Measurements from ENCODE around the gene DOLPP1. TPM values are rescaled to one million over a fixed set of nuclear protein-coding genes. Genes with fewer than 3 reads are reported as not detected.

DOLPP1 gene
- total and polyA plus RNA-seq, 2 of the 13 experiments (the other 11 are each of a cell fraction or from before 2014, with no cell fraction given) = 21.0 to 34.1 TPM

- FAIRE-seq = peak; percentile 92
- Histone ChIP-seq H3K4me1 (ENCODE audit: insufficient read depth, low read length) (peaks cover 48% of the 10 kb centered on the region), H3K27ac (ENCODE audit: extremely low read length, insufficient read depth, low read length) (peak overlapping the region; percentile 98), H3K9me3 (ENCODE audit: low read length) (no peaks in the 10 kb centered on the region), H3K4me2 (ENCODE audit: low read depth, low read length) (peak overlapping the region; percentile 97), H3K79me2 (ENCODE audit: insufficient read depth, low read length) (peaks cover 6% of the 10 kb centered on the region), H4K20me1 (ENCODE audit: insufficient read depth, low read length) (no peaks in the 10 kb centered on the region), H3K4me3 (replicated peaks in 1 of 3; ENCODE audit: insufficient read depth in 1 of 3, low read depth in 2 of 3, low read length in 3 of 3) (peak overlapping the region in 2 of 3 experiments; percentile 20 to 75; a peak in 4 of 6 replicates), H3K36me3 (replicated peaks in 1 of 2; ENCODE audit: control insufficient read depth in 1 of 2, insufficient read depth in 2 of 2, low read length in 2 of 2) (peaks cover 13 to 60% of the 10 kb centered on the region in 2 experiments), H2AFZ (ENCODE audit: low read length) (no peak overlapping the region), H3K27me3 (ENCODE audit: control insufficient read depth in 1 of 2, insufficient read depth in 2 of 2, low read length in 2 of 2) (no peaks in the 10 kb centered on the region), H3K9ac (ENCODE audit: insufficient read depth, low read depth, low read length) (peak overlapping the region; percentile 96)
- peak; percentile 60 for ATAC-seq
- 22% methylated on average over 8 of the region's 13 CpGs for WGBS (ENCODE audit: low lambda C conversion rate)
- in situ Hi-C loops (cut with HindIII; ENCODE audit: extremely low pct_ligation_motif_present, low pct_unique_long_range_greater_than_20kb) = no loop called here
- intact Hi-C loops (cut with micrococcal nuclease; ENCODE audit: unreplicated experiment) = loop anchor here (1.0 kb wide), 1 partner anchor 486 kb away; no protein-coding TSS in a partner anchor
- ChIA-PET POLR2A (interaction anchor here (0.6 to 3.5 kb wide), 25 partner anchors 8 to 486 kb away, joined by 3 to 55 read pairs (median 7); partner anchors contain the start of genes CRAT, IER5L, NTMT1 and PTPA), CTCF (ENCODE audit: low intra/inter-chr PET ratio, low total read pairs) (interaction anchor here (0.8 to 2.1 kb wide), 3 partner anchors 430 to 485 kb away, joined by 3 to 17 read pairs (median 13); no protein-coding TSS in a partner anchor)
- no TSS peak for BruUV-seq (replicated peaks)
- peak; percentile 77 for DNase-seq (ENCODE audit: low spot score)
- TF ChIP-seq CCDC6 (CRISPR knock-in tag; IDR thresholded peaks at IDR 0.05) (peak; percentile 61; the same call in 1 of the 2 replicates), ZBTB8A (CRISPR knock-in tag; IDR thresholded peaks at IDR 0.05; ENCODE audit: borderline replicate concordance, low read depth) (no peak), CTCF (CRISPR knock-in tag; IDR thresholded peaks at IDR 0.05) (peak; percentile 90), PRMT3 (CRISPR knock-in tag; IDR thresholded peaks at IDR 0.05; ENCODE audit: borderline replicate concordance, low read depth) (no peak), FOXP1 (IDR thresholded peaks at IDR 0.05) (no peak), FOXP1 (CRISPR knock-in tag; IDR thresholded peaks at IDR 0.05) (peak; percentile 28; the same call in 1 of the 2 replicates), STAG1 (CRISPR knock-in tag; IDR thresholded peaks at IDR 0.05) (peak; percentile 94), ZNF879 (CRISPR knock-in tag; IDR thresholded peaks at IDR 0.05) (no peak), MXD3 (CRISPR knock-in tag; IDR thresholded peaks at IDR 0.05) (peak; percentile 76; the same call in 1 of the 2 replicates), SSRP1 (CRISPR knock-in tag; IDR thresholded peaks at IDR 0.05) (0 out of 2 replicates have a peak, but pooled peaks have one; percentile 15), ZNF138 (CRISPR knock-in tag; IDR thresholded peaks at IDR 0.05; ENCODE audit: low read depth) (no peak), HMG20B (CRISPR knock-in tag; conservative IDR thresholded peaks at IDR 0.05) (no peak), MATR3 (CRISPR knock-in tag; IDR thresholded peaks at IDR 0.05) (no peak), SMAD3 (CRISPR knock-in tag; IDR thresholded peaks at IDR 0.05) (no peak; the same call in 1 of the 2 replicates), ZNF205 (CRISPR knock-in tag; IDR thresholded peaks at IDR 0.05) (no peak; the same call in 1 of the 2 replicates), ZNF337 (CRISPR knock-in tag; IDR thresholded peaks at IDR 0.05; ENCODE audit: borderline replicate concordance, low read depth) (no peak), ZBTB26 (CRISPR knock-in tag; IDR thresholded peaks at IDR 0.05; ENCODE audit: borderline replicate concordance) (no peak; the same call in 1 of the 2 replicates), ZSCAN20 (CRISPR knock-in tag; IDR thresholded peaks at IDR 0.05; ENCODE audit: borderline replicate concordance) (no peak), FOXO4 (CRISPR knock-in tag; conservative IDR thresholded peaks at IDR 0.05) (no peak), EZH2 (conservative IDR thresholded peaks at IDR 0.05; ENCODE audit: low read depth, low read length) (no peak), RFX1 (IDR thresholded peaks at IDR 0.05) (no peak)
These were observed 58.5 kb downstream of the DOLPP1 start for GRCh38 chr9:129139233-129139992.

All from HepG2 (cell line).